OCI-M1 (cell line): ENCODE data around the gene CEP72.

ENCODE experiments used
- DNase-seq: peaks from one replicate; lab custom pipeline; 2025; lab: John Stamatoyannopoulos, UW

Gene CEP72

DNA sequence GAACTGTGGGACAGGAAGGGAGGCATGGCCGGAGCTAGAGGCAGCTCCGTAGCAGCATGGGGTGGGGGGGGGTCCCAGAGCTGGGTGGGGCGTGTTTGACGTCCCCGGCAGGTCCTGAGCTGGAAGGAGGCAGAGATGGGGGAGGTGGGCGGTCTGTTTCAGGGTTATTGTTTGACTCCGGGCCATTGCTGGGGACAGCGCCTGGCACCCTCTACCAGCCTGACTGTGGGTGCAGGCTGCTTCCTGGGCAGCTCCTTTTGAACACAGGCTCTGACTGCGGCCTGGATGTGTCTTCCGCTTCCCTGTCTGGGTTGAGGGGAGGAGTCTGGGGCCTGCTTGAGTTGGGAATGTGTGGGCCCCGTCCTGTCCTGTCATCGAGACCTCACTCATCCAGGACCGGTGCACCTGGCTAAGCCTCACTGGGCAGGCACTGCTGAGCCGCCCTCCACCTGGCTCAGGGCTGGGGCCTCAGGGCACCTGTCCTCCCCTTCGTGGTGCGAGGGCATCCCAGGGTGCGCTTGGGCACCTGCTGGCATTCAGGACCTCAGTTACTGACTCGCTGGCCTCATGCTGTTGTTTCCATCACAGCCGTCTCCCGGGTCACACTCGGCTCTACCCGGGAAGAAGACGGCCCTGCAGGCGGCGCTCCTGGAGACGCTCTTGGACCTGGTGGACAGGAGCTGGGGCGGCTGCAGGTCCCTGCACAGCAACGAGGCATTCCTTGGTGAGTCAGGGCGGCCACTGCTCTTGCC, 26.5 kb downstream of the CEP72 start:
- no peak for DNase-seq

DNA sequence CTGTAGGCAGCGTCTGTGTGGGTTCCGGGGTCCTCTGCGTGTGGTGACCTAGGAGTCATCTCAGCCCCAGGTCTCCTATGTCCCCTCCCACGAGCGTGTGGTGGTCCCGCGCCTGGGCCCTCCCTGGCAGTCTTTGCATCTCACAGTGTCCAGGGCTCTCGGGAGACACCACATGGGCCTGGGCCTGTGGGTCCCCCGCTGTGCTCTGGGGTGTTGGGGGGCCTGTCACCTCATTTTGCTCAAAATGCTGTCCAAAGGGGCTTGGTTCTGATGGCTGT, 27.1 kb downstream of the CEP72 start:
- no peak for DNase-seq

GRCh38 chr5:639584-640213, 27.6 kb downstream of the CEP72 start:
- no peak for DNase-seq

- DNase-seq: no peak
These were observed 28.6 kb downstream of the CEP72 start for GRCh38 chr5:640461-641330.

DNA sequence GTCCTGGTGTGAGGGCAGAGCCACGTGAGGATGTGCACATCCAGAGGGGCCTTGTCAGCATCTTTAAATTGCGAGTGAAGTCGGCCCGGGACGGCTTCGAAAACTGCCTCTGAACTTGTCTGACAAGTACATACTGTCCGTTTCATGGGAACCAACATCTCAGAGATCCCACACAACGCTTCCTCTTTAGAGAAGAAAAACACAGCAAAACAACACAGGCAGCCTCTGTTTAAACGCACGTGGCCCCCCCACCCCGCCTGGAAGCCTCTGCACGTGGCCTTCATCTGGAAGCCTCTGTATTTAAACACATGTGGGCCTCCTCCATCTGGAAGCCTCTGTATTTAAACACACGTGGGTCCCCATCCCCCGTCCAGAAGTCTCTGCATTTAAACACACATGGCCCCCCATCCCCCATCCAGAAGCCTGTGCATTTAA, 29.2 kb downstream of the CEP72 start:
- DNase-seq: no peak

DNA sequence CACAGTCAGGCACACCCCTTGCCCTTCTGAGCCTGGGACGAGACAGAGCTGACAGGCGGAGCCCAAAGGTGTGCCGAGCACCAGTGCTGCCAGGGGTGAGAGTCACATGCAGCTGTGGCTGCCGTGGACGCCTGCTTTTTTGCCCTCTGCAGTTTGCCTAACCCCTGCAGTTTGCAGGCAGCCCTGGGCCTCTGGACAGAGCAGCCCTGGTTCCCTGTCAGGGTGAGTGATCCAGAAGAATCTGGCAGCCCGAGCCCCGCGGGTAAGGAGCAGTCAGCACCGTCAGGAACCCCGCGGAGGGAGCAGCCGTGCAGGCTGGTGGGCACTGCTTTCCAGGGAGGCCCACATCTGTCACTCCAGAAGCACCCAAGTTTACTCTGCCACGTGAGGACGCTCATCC, 30.3 kb downstream of the CEP72 start:
- DNase-seq: no peak

GRCh38 chr5:643351-643801, 31.2 kb downstream of the CEP72 start:
- DNase-seq: no peak

DNA sequence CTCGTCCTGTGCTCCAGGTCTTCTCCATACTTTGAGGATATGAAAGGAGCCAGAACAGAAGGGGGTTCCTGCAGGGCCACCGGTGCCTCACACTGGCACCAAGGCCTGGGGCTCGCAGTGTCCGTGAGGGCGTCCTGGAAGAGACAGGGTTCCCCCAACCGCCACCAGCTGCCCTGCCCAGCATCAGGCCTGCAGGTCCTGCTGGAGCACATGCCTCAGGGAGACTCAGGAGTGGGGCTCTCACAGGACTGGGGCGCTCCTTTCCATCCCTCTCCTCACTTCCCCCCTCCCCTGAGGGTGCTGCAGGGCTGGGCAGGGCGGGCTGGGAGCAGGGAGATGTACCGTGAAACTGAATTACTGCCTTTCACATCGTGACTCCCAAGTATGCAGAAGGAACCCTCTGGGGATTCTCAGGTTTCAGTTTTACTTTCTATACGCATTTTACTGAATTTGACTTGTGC, 31.7 kb downstream of the CEP72 start:
- no peak for DNase-seq

GRCh38 chr5:644509-644908, 32.4 kb downstream of the CEP72 start:
- DNase-seq: no peak

DNA sequence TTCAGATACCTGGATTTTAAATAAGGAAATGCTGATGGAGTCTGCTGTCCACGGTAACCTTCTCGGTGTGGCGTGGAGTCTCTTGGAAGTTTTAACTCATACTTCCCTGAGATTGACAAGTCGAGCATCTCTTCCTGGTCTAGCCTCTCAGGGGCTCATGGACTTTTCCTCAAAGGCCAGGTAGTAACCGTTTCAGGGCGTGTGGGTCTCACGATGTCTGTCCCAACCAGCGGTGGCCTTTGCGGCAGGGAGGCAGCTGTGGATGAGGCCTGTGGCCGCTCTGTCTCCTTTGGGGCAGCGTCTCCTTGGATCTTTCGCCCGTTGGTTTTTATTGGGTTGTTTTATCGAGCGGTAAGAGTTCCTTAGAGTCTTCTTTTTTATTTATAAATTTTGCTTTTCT, 32.8 kb downstream of the CEP72 start:
- DNase-seq: no peak

DNA sequence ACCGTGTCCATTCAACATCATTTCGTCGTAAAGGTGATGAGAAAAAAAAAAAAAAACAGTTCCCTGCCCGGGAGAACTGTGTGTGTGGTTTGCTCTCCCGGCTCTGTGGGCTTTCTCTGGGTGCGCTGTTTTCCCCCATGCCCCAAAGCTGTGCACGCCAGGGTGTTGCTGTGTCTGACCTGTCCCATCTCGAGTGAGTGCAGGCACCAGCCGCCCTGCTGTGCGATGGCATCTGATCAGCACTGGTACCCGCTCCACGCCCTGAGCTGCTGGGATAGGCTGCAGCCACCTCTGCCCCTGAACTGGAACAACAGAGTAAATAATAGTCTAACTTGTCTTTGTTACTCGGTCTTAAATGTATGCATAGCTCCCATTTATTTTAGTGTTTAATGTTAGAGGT, 33.3 kb downstream of the CEP72 start:
- DNase-seq: no peak

DNA sequence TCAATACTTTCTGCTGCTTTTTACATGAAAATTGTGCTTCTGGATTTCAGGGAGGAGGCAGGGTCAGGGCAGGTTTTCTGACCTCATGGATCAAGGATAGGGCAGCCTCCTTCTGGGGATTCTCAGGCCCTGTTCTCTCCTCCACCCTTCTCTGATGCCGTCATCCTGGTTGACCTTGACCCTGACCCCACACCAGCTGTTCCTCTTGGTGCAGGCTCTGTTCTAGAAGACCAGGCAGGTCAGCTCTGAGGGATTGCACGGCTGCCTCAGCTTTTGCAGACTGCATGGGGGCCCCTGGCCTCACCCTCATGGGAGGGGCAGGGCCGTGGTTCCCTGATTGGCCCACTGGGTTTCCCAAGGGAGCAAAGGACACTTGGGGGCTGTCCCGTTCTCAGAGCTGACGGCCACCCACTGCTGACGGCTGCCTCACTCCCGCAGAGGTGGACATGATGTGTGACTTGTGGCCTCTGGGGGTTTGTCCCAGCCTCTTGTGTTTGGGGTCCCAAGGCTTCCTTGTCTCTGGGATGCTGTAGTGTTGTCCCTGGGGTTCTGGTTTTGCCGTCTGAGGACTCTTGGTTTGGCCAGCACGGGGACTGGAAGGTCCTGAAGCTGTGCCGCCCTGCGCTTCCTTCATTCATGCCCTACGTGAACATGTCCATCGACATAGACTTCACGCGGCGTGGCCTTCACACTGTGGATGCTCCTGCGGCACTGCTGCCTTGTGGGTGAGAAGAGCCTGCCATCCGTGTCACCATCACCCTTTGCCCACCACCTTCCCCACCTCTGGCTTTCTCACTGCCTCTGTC, 34.5 kb downstream of the CEP72 start:
- no peak for DNase-seq

- DNase-seq: no peak
These were observed 35.2 kb downstream of the CEP72 start for GRCh38 chr5:647311-647710.

DNA sequence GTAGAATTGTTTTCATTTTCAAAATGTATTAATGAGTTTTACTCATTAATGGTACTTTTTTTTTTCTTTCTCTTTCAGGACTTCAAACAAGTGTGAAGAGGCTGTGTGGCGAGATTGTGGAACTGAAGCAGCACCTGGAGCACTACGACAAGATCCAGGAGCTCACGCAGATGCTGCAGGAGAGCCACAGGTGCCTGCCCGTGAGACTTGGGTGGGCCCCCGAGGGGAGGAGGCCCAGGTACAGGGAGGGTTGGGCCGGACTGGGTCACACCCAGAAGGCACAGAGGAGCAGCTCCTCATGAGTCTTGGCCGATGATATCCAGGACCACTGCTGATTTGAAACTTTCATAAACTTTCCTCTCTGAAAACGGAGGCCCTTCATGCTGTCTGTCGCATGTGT, 35.6 kb downstream of the CEP72 start:
- DNase-seq: no peak

- no peak for DNase-seq
These were observed 39.3 kb downstream of the CEP72 start for GRCh38 chr5:651296-652022.

DNA sequence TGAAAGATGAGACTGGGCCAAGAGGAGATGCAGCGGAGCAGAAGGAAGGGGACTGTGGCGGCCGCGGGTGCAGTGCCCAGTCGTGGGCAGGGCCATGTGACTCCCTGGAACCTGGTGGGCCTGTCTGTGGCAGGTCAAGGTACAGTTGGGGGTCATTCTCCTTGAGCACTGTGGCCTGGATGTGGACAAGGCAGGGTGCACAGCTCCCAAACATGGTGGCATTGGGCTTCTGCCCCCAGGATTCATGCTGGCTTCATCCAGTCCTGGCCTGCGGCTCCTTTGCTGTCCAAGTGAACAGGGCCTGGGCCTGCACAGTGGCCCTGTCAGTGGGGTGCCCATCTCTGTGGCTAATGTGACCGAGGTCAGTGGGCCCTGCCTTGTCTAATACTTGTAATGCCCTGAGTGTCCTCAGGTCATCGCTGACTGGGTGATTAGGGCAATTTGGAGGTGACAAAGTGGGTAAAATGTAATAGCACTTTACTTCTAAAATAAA, 39.9 kb downstream of the CEP72 start:
- no peak for DNase-seq

- DNase-seq: no peak
These were observed 40.7 kb downstream of the CEP72 start for GRCh38 chr5:652773-653350.

- no peak for DNase-seq
These were observed 42.1 kb downstream of the CEP72 start for GRCh38 chr5:654071-654778.

DNA sequence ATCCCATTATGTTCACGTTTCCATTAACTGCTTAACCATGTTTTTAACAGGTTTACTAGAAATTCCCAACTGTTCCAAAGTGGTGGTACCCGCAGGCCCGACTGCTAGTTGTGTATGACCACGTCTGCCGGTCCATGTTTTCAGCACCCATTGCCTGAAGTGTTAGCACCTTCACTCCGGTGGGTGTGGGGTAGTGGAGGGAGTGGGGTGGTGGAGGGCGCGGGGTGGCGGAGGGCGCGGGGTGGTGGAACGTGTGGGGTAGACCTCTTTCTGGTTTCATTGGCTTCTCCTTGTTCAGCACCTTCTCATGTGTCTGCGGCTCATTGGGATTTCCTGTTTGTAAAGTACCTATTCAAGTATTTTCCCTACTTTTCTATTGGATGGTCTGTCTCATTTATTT, 43.3 kb downstream of the CEP72 start:
- DNase-seq: no peak

- DNase-seq: no peak
These were observed 45.4 kb downstream of the CEP72 start for GRCh38 chr5:657570-657969.
